Adrenal gland (tissue), 5 donors: ENCODE results near the gene ARFGEF2.
A peak's percentile ranks its signal among the peaks of the same experiment; 100 is the strongest.

Experiments
- POLR2A ChIP-seq, 2 donors: fragments of 450-650 bp; IDR thresholded peaks; one replicate each; pipeline ENCODE4 v1.6.1; 2017; ENCODE audit warnings: antibody characterized with exemption in 2 of 2, mild to moderate bottlenecking in 2 of 2, moderate library complexity in 1 of 2
- TF ChIP-seq, protein P1 (sequence below), 6 experiments: fragments of 450-650 bp in 4 of 6; fragments of 200-600 bp in 2 of 6; sonication (generic) in 1 of 6; IDR thresholded peaks; 1 replicate in 5 of 6; 2 replicates in 1 of 6; pipeline versions ENCODE4 v1.5.1 to v1.8.0; 2016 to 2021; ENCODE audit warnings: antibody characterized with exemption in 6 of 6, mild to moderate bottlenecking in 2 of 6, moderate library complexity in 1 of 6
- donor health status: DM: no; HTN: no; CAD: no.

DNA sequence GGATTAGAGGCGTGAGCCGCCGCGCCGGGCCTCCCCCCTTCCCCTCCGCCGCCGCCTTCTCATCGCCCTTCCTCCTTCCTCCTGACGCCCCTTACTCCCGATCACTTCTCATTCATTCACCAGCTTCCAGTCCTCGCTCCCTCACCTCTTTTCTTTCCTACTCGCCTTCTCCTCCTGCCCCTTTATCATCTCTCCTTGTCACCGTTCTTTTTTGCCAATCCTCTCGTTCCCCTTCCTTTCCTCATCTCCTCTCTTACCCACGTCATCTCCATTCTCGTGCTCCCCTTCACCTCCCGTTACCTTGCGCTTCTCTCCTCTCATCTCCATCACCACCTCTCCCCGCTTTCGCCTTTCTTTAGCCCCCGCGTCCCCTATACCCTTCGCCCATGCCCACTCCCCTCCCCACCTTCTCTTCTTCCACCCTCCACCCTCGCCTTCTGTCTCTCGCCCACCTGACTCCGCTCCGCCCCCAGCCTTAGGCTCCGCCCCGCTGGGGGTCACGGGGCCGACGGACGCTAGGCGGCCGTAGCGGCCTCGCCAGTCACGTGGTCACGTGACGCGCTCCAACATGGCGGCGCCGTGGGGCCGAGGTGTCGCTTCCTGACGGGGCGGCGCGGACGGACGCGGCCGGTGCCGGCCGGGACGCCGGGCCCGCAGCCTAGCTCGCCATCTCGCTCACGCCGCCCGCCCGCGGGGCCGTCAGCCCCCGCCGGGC, at the start of gene ARFGEF2:
- TF ChIP-seq, protein P1, sequence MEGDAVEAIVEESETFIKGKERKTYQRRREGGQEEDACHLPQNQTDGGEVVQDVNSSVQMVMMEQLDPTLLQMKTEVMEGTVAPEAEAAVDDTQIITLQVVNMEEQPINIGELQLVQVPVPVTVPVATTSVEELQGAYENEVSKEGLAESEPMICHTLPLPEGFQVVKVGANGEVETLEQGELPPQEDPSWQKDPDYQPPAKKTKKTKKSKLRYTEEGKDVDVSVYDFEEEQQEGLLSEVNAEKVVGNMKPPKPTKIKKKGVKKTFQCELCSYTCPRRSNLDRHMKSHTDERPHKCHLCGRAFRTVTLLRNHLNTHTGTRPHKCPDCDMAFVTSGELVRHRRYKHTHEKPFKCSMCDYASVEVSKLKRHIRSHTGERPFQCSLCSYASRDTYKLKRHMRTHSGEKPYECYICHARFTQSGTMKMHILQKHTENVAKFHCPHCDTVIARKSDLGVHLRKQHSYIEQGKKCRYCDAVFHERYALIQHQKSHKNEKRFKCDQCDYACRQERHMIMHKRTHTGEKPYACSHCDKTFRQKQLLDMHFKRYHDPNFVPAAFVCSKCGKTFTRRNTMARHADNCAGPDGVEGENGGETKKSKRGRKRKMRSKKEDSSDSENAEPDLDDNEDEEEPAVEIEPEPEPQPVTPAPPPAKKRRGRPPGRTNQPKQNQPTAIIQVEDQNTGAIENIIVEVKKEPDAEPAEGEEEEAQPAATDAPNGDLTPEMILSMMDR (IDR thresholded peaks at IDR 0.05): peak in 2 of 6 experiments; percentile 2 to 18
- TF ChIP-seq POLR2A (IDR thresholded peaks at IDR 0.05): peak; percentile 90 to 96
